HG03521 (cell line): ENCODE data around the gene AXIN2.
"Not testable (repeated sequence)": the region's sequence is repeated elsewhere in the genome, so short reads cannot be mapped to it uniquely, and the experiment has no call there.

Source experiments
- ATAC-seq: cut with Tn5 transposase; IDR thresholded peaks from one replicate; pipeline ENCODE4 v1.9.1; 2021; ENCODE audit warnings: mild to moderate bottlenecking, moderate library complexity; ENCODE audit not compliant: unreplicated experiment

The AXIN2 gene

GRCh38 chr17:65523853-65524664 lies 37.4 kb downstream of the AXIN2 start:
- no peak for ATAC-seq

GRCh38 chr17:65523411-65523810 lies 38.0 kb downstream of the AXIN2 start:
- no peak for ATAC-seq

- no peak for ATAC-seq
Observed at GRCh38 chr17:65522751-65523404, 38.6 kb downstream of the AXIN2 start.

DNA sequence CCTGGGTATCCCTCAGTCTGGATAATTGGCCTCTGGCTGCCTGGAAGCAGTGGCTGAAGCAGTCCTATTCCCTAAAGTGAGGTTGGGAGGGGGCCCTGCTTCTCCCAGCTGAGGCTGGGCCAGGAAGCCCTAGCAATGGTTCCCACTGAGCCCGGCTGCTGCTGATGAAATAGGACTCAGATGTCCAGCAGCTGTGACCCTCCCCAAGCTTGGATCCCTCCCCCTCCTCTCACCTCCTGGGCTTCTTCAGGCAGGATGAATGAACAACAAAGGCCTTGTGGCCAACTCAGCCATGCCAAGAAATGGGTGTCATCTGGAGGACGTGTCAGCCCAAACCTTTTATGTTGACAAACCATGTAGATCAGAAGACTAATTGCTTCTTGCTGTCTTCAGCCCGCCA lies 42.0 kb downstream of the AXIN2 start:
- ATAC-seq: no peak

DNA sequence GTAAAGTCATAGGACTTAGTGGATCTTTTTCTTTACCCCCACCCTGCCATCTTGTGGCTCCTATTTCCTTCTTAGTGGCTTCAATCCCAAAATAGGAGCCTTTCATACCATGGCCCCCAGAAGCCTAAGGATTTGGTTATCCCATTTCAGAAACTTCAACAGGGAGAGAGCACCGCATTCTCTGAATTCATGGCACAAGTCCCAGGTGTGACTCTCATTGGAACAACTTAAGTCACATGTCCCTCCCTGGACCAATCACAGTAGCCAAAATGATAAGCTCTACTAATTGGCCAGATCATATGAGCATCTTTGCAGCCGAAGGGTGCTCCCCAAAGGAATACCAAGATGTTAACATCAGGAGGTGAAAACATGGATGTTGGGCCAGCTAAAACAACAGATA lies 43.2 kb downstream of the AXIN2 start:
- no peak for ATAC-seq

DNA sequence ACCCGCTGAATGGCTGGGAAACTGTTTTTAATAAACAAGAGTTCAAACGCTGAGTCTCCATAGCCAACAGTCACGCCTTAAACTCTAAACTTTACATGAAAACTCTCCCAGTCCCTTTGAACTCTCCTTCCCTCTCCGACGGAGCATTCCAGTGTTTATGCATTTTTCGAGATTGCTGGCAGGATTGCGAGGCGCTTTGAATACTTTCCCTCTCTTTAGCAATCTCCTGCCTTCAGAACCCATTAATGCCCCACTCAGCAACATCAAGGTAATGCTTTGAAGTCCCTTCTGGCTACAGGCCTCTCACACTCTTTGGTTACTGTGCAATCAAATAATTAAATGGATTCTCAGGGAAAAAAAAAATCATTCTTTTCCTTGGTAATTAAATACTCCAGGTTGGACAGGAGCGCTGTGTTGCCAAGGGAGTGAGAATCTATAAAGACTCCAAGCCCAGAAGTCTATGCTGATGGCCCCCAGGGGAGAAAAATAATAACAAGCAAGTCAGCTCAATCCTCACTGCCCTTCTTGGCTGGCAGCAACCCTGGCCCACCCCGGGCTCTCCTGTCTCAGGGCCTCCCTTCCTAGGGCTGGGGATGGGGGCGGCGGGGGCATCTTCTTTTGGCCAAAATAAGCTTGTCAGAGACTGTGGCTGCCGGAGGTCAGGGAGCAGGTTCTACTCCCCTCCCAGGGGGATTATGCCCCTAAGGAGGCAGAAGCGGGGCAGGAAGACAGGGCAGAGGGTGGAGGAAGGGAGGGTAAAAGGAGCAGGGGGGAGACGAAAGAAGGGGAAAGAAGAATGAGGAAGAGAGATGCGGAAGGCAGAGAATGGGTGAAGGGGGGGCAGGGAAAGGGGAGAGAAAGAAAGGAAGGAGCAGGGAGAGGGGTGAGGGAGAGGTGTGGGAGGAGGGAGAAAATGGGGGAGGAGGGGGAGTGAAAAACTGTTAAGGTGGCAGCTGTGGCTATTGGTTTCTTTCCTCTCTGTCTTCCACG lies 45.2 kb downstream of the AXIN2 start:
- no peak for ATAC-seq

DNA sequence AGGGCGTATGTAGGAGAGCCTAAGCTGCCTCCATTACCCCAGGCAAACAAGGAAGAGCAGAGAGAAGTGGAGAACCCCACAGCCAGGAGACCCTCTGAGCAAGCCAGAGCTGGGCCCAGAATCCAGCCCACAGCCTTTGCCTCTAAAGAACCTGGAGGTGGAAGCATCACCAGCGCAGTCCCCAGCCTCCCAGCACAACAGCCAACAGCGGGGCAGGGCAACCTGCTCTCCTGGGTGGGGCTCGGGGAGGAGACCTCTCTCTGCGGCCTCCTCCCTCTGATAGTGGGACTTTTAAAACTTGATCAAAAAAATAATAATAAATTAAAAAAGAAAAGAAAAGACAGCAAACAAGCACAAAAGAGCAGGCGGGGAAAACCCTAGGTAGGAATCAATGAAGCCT lies 45.9 kb downstream of the AXIN2 start:
- no peak for ATAC-seq

DNA sequence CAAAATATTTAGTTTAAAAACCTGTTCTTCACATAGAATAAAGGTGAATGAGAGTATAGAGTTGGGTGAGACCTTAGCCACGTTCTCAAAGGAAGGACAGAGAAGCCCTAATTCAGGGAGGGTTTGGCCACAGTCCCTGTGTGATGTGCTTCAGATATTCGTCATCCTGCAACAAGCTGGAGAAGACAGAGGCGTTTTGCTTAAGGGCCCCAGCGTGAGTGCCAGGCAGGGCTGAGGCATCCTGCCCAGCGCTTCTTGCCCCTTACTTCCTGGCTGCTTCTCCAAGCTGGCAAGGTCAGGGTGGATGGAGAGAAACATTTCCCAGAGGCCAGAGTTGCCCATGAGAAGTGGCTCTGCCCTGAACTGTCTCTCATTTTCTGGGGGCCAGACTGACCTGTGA lies 46.9 kb downstream of the AXIN2 start:
- ATAC-seq: no peak

- ATAC-seq: no peak
Observed at GRCh38 chr17:65514082-65514481, 47.4 kb downstream of the AXIN2 start.

DNA sequence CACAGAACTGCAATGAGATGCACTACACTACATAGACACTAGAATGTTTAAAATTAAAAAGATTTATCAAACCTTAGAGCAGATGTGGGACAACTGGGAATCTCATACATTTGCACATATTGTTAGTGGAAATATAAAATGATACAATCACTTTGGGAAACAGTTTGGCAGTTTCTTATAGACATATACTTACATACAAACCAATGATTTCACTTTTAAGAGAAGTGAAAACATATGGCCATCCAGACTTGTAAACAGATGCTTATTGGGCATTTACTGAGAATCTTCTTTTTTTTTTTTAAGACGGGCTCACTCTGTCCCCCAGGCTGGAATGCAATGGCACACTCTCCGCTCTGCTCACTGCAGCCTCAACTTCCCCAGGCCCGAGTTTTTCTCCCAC lies 50.1 kb downstream of the AXIN2 start:
- ATAC-seq: no peak

GRCh38 chr17:65509032-65509431 lies 52.4 kb downstream of the AXIN2 start:
- no peak for ATAC-seq

GRCh38 chr17:65504673-65505072 lies 56.8 kb downstream of the AXIN2 start:
- ATAC-seq: not testable (repeated sequence)

GRCh38 chr17:65504141-65504540 lies 57.3 kb downstream of the AXIN2 start:
- no peak for ATAC-seq

DNA sequence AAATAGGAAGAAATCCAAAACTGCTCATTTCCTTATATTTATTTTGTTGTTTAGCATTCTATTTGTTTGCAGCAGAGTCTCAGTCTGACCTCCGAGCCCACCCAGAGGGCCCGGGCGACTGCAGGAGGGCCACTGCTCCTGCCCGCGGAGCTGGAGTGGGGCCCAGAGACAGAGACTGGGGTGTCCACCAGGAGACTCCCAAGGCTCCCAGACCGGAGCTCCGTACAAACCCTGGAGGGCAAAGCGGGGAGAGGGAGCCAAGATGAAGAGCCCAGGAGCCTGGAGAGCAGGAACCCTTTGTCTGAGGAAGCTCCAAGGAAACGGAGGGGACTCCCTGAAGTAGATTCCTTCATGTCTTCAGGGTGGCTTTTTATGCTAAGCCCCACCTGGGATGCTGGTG lies 57.9 kb downstream of the AXIN2 start:
- no peak for ATAC-seq

GRCh38 chr17:65498816-65499215 lies 62.6 kb downstream of the AXIN2 start:
- no peak for ATAC-seq

- no peak for ATAC-seq
Observed at GRCh38 chr17:65496801-65497200, 64.6 kb downstream of the AXIN2 start.

DNA sequence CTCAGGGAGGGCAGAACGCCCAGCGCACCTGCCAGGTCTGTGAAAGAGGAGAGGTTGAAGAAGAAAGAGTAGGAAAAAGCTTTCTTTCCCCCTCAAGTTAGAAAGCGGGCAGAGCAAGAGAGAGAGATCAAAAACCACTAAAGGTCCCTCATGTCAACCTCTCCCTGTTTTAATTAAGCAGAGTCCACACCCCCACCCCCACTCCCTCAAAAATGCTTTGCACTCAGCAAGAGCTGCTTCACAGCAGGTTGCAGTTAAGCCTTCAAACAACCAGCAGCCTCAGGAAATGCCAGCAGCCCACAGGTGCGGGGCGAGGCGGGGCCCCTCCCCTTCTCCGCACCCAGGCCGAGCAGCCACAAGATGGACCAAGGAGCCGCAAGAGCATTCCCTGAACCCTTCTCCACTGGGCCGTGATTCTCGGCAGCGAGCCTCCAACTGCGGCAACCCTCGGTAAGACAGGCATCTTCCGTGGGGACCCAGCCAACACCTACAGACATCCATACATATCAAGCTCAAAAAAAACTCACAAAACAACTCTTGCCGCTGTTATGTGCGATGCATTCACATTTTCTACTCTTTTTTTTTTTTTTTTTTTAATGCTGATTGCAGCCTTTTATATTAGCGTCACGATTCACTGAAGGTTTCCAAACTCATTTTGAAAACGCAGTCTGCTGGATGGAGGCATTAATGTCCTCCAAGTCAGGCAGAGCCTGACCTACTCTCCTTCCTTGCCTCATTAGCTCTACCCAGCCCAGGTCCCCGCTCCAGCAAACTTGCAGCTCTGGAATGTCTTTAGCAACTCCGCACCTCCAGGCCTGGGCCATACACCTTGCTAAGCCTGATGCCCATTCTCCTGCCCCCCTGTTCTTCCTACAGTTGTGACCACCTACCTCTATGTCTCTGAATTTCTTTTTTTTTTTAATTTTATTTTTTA lies 66.1 kb downstream of the AXIN2 start:
- ATAC-seq: no peak

DNA sequence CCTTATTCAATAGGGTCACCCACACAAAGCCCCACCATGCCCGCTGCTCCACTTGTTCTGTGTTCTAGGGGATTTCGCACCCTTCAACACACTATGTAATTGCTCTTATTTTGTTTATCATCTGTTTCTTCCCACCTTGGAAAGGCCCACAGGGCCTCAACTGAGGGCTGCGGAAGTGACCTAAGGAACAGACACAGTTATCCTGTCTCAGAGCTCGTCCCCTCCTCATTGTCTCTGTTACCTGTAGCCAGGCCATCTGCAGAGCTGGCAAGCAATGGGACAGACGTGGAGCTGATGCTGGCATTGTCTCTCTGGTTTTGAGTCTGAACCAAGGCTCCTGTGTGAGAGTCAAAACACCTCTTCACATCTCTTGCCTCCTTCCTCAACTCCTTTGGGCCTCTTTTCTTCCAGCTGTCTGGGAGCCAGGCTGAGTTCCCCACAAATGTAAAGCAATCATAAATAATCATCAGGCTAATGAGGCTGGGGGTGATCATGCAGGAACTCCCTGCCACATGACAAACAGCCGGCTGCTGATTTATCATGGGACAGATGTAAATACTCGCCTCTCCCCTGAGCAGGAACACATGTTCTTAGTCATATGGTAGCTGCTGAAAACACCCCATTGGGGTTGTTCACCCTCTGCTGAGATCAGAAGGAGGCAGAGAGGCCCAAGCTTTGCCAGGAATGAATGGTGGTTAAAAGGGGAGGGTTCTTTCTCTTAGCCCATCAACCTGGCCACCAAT lies 71.9 kb downstream of the AXIN2 start:
- no peak for ATAC-seq

DNA sequence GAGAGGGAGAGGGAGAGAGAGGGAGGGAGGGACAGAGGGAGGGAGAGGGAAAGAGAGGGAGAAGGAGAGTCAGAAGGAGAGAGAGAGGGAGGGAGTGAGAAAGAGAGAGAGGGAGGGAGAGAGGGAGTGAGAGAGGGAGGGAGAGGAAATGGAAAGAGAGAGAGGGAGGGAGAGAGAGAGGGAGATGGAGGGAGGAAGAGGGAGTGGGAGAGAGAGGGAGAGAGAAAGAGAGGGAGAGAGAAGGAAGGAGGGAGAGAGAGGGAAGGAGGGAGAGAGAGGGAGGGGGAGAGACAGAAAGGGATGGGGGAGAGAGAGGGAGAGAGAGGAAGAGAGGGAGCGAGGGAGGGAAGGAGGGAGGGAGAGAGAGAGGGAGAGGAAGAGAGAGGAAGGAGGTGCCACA lies 72.8 kb downstream of the AXIN2 start:
- no peak for ATAC-seq

- no peak for ATAC-seq
Observed at GRCh38 chr17:65487990-65488389, 73.5 kb downstream of the AXIN2 start.
